H9 (cell line): ENCODE results near the gene RUNDC3A. TPM values are rescaled to one million over a fixed set of nuclear protein-coding genes. Genes with fewer than 3 reads are reported as not detected.

Experiments
- DNase-seq: peaks from one replicate; pipeline ENCODE4 v3.0.0-alpha.2; 2017
- H2AFZ ChIP-seq: one replicate; pipeline ENCODE4 v1.6.1; 2013; ENCODE audit warnings: mild to moderate bottlenecking, low read length, control low read depth, moderate library complexity
- H2AK5ac ChIP-seq: 2 replicates; pipeline ENCODE4 v1.6.1; 2013; ENCODE audit warnings: low read length, control low read depth, mixed read lengths; ENCODE audit not compliant: insufficient read length
- H2BK120ac ChIP-seq: one replicate; pipeline ENCODE4 v1.6.1; 2013; ENCODE audit warnings: low read depth, mild to moderate bottlenecking, low read length, control low read depth, inconsistent platforms; ENCODE audit not compliant: poor library complexity, severe bottlenecking
- H2BK12ac ChIP-seq: 2 replicates; pipeline ENCODE4 v1.6.1; 2013; ENCODE audit warnings: low read length, control low read depth, mixed read lengths, low read depth; ENCODE audit not compliant: insufficient read length
- H2BK15ac ChIP-seq: 2 replicates; pipeline ENCODE4 v1.6.1; 2013; ENCODE audit warnings: low read depth, low read length, control low read depth
- H2BK20ac ChIP-seq: one replicate; pipeline ENCODE4 v1.6.1; 2013; ENCODE audit warnings: low read depth, mild to moderate bottlenecking, low read length, control low read depth, inconsistent platforms; ENCODE audit not compliant: poor library complexity, severe bottlenecking
- H2BK5ac ChIP-seq: 2 replicates; pipeline ENCODE4 v1.6.1; 2013; ENCODE audit warnings: low read length, control low read depth, mixed read lengths; ENCODE audit not compliant: insufficient read length
- H3K14ac ChIP-seq: 2 replicates; pipeline ENCODE4 v1.6.1; 2013; ENCODE audit warnings: low read length, control low read depth; ENCODE audit not compliant: insufficient read depth
- H3K18ac ChIP-seq: 2 replicates; pipeline ENCODE4 v1.6.1; 2013; ENCODE audit warnings: low read depth, mild to moderate bottlenecking, mixed read lengths, low read length, control low read depth; ENCODE audit not compliant: insufficient read length
- H3K23ac ChIP-seq: 2 replicates; pipeline ENCODE4 v1.6.1; 2013; ENCODE audit warnings: low read length, control low read depth, mixed read lengths, low read depth; ENCODE audit not compliant: insufficient read length
- H3K23me2 ChIP-seq: 2 replicates; pipeline ENCODE4 v1.6.1; 2013; ENCODE audit warnings: low read depth, mild to moderate bottlenecking, mixed read lengths, low read length, control low read depth; ENCODE audit not compliant: insufficient read length, poor library complexity, severe bottlenecking
- H3K27ac ChIP-seq: 2 replicates; pipeline ENCODE4 v1.5.1; 2013; ENCODE audit warnings: low read length, control low read depth, mixed read lengths, low read depth; ENCODE audit not compliant: insufficient read length
- H3K27me3 ChIP-seq: 2 replicates; pipeline ENCODE4 v1.6.1; 2013; ENCODE audit warnings: low read length, control low read depth, inconsistent platforms; ENCODE audit not compliant: insufficient read depth
- H3K4ac ChIP-seq: 2 replicates; pipeline ENCODE4 v1.6.1; 2013; ENCODE audit warnings: low read depth, mild to moderate bottlenecking, control low read depth, inconsistent platforms, low read length, moderate library complexity
- H3K4me1 ChIP-seq: 2 replicates; pipeline ENCODE4 v1.6.1; 2013; ENCODE audit warnings: low read length, control low read depth, inconsistent platforms; ENCODE audit not compliant: insufficient read depth
- H3K4me2 ChIP-seq: 2 replicates; pipeline ENCODE4 v1.6.1; 2013; ENCODE audit warnings: low read length, control low read depth, mixed read lengths; ENCODE audit not compliant: insufficient read length, insufficient read depth
- H3K56ac ChIP-seq: 2 replicates; pipeline ENCODE4 v1.6.1; 2013; ENCODE audit warnings: low read depth, mild to moderate bottlenecking, mixed read lengths, low read length, control low read depth; ENCODE audit not compliant: insufficient read length
- H3K79me1 ChIP-seq: 2 replicates; pipeline ENCODE4 v1.6.1; 2013; ENCODE audit warnings: low read depth, mild to moderate bottlenecking, moderate library complexity, low read length, control low read depth, inconsistent platforms; ENCODE audit not compliant: insufficient read depth, poor library complexity, severe bottlenecking
- H3K79me2 ChIP-seq: 2 replicates; pipeline ENCODE4 v1.6.1; 2013; ENCODE audit warnings: low read length, control low read depth, inconsistent platforms; ENCODE audit not compliant: insufficient read depth
- H3K9ac ChIP-seq: 2 replicates; pipeline ENCODE4 v1.6.1; 2013; ENCODE audit warnings: low read length, control low read depth, mixed read lengths; ENCODE audit not compliant: insufficient read length; ENCODE audit errors: extremely low read depth
- H3K9me3 ChIP-seq: one replicate; pipeline ENCODE4 v1.6.1; 2013; ENCODE audit warnings: low read depth, low read length, inconsistent platforms; ENCODE audit not compliant: control insufficient read depth
- H3T11ph ChIP-seq: one replicate; pipeline ENCODE4 v1.6.1; 2013; ENCODE audit warnings: mild to moderate bottlenecking, low read length, control low read depth, inconsistent platforms
- H4K20me1 ChIP-seq: one replicate; pipeline ENCODE4 v1.6.1; 2013; ENCODE audit not compliant: control insufficient read depth, insufficient read length, insufficient read depth
- H4K5ac ChIP-seq: 2 replicates; pipeline ENCODE4 v1.6.1; 2013; ENCODE audit warnings: low read depth, mild to moderate bottlenecking, mixed read lengths, low read length, control low read depth; ENCODE audit not compliant: insufficient read length
- H4K8ac ChIP-seq: replicated peaks from 2 replicates; pipeline ENCODE4 v1.6.1; 2013; ENCODE audit warnings: low read length, control low read depth, mixed read lengths, low read depth; ENCODE audit not compliant: insufficient read length
- H4K91ac ChIP-seq: 2 replicates; pipeline ENCODE4 v1.6.1; 2013; ENCODE audit warnings: low read depth, mild to moderate bottlenecking, moderate library complexity, mixed read lengths, low read length, control low read depth; ENCODE audit not compliant: insufficient read length
- H3K27ac Mint-ChIP-seq, 3 experiments: 2 replicates in 2 of 3; 3 replicates in 1 of 3; pipeline ENCODE4 v1.8.0; 2020 to 2021; ENCODE audit warnings: mixed read lengths in 3 of 3, mild to moderate bottlenecking in 1 of 3, moderate library complexity in 1 of 3
- H3K27me3 Mint-ChIP-seq: 2 replicates; pipeline ENCODE4 v1.8.0; 2021; ENCODE audit warnings: low read depth, mild to moderate bottlenecking, moderate library complexity, mixed read lengths
- H3K36me3 Mint-ChIP-seq, 3 experiments: 2 replicates in 2 of 3; 3 replicates in 1 of 3; pipeline ENCODE4 v1.8.0; 2020 to 2021; ENCODE audit warnings: low read depth in 3 of 3, mixed read lengths in 3 of 3; ENCODE audit not compliant: insufficient read depth in 1 of 3
- H3K4me1 Mint-ChIP-seq, 2 experiments: 2 replicates each; pipeline ENCODE4 v1.8.0; 2020; ENCODE audit warnings: mixed read lengths in 2 of 2
- H3K4me3 Mint-ChIP-seq, 2 experiments: 2 replicates in 1 of 2; 3 replicates in 1 of 2; pipeline ENCODE4 v1.8.0; 2020 to 2021; ENCODE audit warnings: mild to moderate bottlenecking in 2 of 2, mixed read lengths in 2 of 2, moderate library complexity in 1 of 2
- H3K9me3 Mint-ChIP-seq, 2 experiments: 2 replicates in 1 of 2; 3 replicates in 1 of 2; pipeline ENCODE4 v1.8.0; 2020; ENCODE audit warnings: mild to moderate bottlenecking in 2 of 2, mixed read lengths in 2 of 2, moderate library complexity in 1 of 2
- CTCF ChIP-seq: fragments of 200-600 bp; sonication (generic); conservative IDR thresholded peaks from 3 replicates; pipeline ENCODE4 v1.8.0; 2021; ENCODE audit warnings: antibody characterized with exemption, mild to moderate bottlenecking
- WGBS: extraction: QIAGEN DNeasy Blood & Tissue Kit; methylation state at CpG from one replicate; pipeline ENCODE4 v1.1.7; 2013; ENCODE audit warnings: missing lambda C conversion rate, low lambda C conversion rate, mixed read lengths; ENCODE audit not compliant: insufficient read length; ENCODE audit errors: extremely low coverage; 5-methylcytosine and 5-hydroxymethylcytosine counted together
- total RNA-seq: library from RNA; stranded (reverse); gene quantifications from 2 replicates; pipeline ENCODE4 v1.2.1, GENCODE V29; 2021

The RUNDC3A gene
- total RNA-seq, 1 experiment from 2014 or later: 3.8 TPM

DNA sequence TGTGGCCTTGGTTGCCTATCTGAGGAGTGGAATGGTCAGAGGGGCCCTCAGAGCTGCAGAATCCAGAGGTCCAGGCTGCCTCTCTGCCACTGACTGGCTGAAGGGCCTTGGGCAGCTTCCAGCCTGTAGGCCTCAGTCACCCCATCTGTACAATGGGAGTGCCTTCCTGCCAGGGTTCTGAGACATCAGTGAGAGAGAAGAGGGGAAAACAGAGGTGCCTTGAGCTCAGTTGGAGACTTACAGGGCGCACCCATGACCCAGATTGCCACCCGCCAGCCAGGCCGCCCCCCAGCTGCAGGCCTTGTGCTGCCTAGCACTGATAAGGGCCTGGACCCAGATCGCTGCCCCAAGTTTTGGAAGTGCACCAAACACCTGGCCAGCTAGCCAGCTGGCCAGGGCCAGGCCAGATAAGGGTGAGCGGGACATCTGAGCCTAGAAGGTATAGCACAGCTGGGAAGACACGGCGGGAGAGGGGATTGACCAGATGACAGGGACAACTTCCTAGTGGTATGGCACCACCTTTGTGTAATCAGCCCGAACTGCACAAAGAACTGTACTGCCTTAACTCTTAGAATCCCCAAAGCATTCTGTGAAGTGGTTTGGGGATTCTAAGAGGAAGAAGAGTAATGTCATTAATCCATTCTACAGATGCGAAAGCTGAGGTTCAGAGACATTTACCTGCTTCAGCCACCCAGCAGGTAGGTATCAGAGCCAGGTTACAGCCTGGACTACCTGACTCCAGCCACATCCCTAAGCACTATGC lies 41.8 kb upstream of the RUNDC3A start:
- Histone ChIP-seq H3K23ac (no peak overlapping the region), H3K27me3 (no peaks in the 10 kb centered on the region), H4K8ac (no peak overlapping the region), H3K18ac (no peak overlapping the region), H3K4ac (no peak overlapping the region), H2AK5ac (no peak overlapping the region), H2BK15ac (no peak overlapping the region), H3K14ac (no peak overlapping the region), H3K9ac (no peak overlapping the region), H3T11ph (no peak overlapping the region), H3K79me2 (no peaks in the 10 kb centered on the region), H3K27ac (no peak overlapping the region), H2BK5ac (no peak overlapping the region), H2BK120ac (no peak overlapping the region), H3K9me3 (no peaks in the 10 kb centered on the region), H4K20me1 (no peaks in the 10 kb centered on the region), H2AFZ (no peak overlapping the region), H3K4me1 (no peaks in the 10 kb centered on the region), H4K5ac (no peak overlapping the region), H3K4me2 (no peak overlapping the region), H2BK20ac (no peak overlapping the region), H3K79me1 (no peaks in the 10 kb centered on the region), H2BK12ac (no peak overlapping the region), H3K23me2 (no peaks in the 10 kb centered on the region), H3K56ac (no peak overlapping the region), H4K91ac (no peak overlapping the region)
- Mint-ChIP-seq H3K36me3 (no peaks in the 10 kb centered on the region), H3K9me3 (no peaks in the 10 kb centered on the region), H3K4me1 (peaks cover 4 to 6% of the 10 kb centered on the region in 2 experiments), H3K4me3 (no peak overlapping the region; a peak in 1 of 5 replicates), H3K27ac (peak overlapping the region in 1 of 3 experiments; percentile 47; a peak in 2 of 7 replicates), H3K27me3 (peaks cover 13% of the 10 kb centered on the region)
- TF ChIP-seq CTCF: no peak
- no CpG with 5 or more reads among the region's 9 CpGs for WGBS
- no peak for DNase-seq
